NCI-H2081 (cell line): ENCODE data around the gene SECTM1.
"Not testable (repeated sequence)": the region's sequence is repeated elsewhere in the genome, so short reads cannot be mapped to it uniquely, and the experiment has no call there.

Experiments
- DNase-seq, 2 experiments: peaks; one replicate each; lab custom pipeline; 2025; lab: John Stamatoyannopoulos, UW

SECTM1 gene

DNA sequence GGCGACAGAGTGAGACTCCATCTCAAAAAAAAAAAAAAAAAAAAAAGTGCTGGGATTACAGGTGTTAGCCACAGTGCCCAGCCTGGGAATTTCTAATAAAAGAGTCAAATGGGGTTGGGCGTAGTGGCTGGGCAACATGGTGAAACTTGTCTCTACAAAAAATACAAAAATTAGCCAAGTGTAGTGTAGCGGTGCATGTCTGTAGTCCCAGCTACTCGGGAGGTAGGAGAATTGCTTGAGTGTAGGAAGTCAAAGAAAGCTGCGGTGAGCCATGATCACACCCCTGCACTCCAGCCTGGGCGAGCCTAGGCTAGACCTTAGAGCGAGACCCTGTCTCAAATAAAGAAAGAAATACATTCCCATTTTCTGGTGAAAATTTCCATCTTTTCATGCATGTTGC lies 35.6 kb upstream of the SECTM1 start:
- no peak for DNase-seq

DNA sequence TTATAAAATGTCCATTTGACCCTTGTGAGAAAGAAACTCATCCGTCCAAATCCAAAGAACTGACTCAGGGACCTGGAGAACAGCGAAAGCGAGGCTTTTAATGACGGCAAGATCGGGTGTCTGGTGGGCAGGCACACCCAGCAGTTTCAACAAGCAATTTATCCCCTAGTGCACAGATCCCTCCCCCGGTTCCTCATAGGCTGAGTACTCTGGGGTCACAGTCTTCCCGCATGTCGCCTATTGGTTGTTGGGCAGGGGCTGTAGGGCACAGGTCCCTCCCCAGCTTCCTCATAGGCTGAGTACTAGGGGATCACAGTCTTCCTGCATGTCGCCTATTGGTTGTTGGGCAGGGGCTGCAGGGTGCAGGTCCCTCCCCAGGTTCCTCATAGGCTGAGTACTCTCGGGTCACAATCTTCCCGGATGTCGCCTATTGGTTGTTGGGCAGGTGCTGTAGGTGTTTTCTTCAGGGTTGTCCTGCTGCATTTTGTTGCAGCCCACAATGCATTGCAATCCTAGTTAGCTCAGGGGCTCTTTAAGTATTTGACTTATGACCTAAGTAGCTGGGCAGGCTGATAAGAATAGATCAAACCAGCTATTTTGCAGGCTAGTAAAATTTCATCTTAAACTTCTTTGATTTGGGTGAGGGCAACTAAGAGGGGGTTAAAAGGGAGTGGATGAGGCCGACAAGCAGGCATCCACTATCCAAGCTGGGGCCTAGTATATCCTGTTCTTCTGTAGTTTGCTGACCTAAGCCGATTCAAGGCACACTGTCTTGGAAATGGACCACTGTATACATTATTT lies 34.4 kb upstream of the SECTM1 start:
- peak; percentile 49 to 61 for DNase-seq

DNA sequence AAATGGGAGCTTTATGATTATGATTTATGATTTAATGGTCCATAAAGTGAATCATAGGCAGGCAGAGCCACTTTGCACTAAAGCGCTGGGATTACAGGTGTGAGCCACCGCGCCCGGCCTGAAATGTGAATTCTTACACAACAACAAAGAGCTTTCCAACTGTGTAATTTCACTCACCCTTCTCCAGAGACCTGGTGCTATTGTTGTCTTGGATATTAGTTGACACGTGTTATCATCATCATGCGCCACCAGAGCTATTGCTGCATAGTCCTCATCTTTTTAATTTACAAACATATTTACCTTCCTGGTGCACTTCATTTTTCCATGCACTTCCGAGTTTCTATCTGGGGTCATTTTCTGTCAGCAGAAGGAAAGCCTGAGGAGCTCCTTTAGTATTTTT lies 33.2 kb upstream of the SECTM1 start:
- peak; percentile 48 to 77 for DNase-seq

DNA sequence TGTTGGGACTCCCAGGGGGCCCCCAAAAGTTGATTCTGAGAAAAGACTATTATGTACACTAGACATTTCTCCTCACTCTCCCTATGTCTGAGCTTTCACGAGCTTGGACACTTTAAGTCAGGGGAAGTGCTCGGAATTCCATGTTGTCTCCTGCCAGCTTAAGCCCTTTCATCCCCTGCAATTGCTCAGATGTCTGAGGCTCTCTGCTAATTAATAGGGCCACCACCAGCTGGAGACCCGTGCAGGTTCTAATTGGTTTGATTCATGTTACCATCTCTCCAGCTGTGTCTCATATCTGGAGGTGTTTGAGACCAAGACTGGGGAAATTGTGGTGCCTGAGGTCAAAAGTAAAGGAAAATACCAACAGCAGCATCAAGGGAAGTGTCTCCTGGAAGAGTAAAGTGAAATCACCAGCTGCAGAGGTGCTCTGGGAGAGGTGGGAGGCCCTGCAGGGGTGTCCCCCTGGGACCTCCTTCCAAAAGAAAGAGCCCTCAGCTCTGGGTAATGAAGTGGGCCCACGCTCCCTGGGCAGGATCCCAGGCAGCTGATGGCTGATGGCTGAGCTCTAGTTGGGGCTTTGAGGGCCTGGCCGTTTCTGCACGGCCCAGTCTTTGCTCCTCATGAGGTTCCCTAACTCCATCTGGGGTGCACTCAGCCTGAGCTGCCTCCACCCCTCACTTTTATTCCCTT lies 32.2 kb upstream of the SECTM1 start:
- no peak for DNase-seq

DNA sequence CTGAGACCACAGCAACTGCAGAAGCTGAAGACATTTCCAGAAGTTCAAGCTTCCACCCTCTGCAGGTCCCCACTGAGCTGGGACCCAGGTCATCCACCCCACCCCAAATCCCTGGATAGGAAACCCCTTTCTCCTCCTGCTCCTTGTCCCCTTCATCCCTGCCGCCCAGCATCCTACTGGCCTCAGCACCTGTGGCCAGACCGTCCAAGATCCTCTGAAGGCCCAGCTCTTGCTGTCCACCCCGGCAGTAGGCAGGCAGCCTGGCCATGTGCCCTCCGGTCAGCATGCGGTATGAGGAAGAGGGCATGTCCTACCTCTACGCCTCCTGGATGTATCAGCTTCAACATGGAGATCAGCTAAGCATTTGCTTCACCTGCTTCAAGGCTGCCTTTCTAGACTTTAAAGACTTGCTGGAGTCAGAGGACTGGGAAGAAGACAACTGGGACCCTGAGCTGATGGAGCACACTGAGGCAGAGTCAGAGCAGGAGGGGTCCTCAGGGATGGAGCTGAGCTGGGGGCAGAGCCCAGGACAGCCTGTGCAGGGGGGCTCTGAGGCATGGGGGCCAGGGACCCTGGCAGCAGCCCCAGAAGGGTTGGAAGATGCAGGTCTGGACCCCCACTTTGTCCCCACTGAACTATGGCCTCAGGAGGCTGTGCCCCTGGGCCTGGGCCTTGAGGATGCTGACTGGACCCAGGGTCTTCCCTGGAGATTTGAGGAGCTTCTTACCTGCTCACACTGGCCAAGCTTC lies 28.5 kb upstream of the SECTM1 start:
- DNase-seq = no peak

DNA sequence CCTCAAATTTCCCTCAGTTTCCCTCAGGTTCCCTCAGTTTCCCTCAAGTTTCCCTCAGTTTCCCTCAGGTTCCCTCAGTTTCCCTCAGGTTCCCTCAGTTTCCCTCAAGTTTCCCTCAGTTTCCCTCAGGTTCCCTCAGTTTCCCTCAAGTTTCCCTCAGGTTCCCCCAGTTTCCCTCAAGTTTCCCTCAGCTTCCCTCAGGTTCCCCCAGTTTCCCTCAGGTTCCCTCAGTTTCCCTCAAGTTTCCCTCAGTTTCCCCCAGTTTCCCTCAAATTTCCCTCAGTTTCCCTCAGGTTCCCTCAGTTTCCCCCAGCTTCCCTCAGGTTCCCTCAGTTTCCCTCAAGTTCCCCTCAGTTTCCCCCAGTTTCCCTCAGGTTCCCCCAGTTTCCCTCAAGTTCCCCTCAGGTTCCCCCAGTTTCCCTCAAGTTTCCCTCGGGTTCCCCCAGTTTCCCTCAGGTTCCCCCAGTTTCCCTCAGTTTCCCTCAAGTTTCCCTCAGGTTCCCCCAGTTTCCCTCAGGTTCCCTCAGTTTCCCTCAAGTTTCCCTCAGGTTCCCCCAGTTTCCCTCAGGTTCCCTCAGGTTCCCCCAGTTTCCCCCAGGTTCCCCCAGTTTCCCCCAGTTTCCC lies 26.0 kb upstream of the SECTM1 start:
- not testable (repeated sequence) for DNase-seq

DNA sequence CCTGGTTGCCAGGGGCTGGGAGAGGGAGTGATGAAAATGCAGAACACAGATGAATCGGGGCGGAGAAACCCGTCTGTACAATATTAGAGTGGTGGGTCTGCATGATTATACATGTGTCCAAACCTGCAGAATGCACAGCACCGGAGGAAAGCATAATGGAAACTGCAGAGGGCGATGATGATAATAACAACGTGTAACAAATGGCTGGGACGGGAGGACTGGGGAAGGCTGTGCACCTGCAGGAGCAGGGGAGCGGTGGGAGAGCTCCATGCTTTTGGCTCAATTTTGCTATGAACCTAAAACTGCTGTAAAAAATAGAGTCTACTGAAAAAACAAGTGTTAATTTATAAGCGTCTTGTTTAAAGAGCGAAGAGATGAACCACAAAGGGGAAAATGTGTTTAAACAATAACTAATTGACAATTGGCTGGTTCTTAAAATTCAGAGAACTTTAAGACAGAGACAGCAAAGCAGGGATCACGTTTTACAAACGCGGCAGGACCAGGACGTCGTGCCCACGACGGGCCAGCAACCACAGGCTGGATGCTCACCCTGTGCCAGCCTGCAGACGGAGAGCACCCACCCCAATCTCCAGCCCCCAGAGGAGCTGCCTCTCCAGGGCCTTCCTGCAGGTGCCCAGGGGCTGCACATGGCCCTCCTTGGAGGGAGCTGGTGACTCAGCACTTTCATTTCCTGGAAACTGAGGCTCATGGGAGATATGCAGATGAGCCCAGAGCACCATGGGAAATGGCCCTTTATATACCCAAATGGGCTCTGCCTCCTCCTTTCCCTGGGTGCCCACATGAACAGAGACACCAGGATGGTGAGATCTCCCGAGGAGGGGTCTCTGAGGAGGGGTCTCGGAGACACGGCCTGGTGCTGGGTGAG lies 25.1 kb upstream of the SECTM1 start, which contains the start of gene TEX19:
TSS of gene TEX19 (plus strand) at position 783 of the 886 bp plus-strand sequence. CDS start 2,904 bp downstream, outside the sequence.
- DNase-seq = peak; percentile 71 to 75

DNA sequence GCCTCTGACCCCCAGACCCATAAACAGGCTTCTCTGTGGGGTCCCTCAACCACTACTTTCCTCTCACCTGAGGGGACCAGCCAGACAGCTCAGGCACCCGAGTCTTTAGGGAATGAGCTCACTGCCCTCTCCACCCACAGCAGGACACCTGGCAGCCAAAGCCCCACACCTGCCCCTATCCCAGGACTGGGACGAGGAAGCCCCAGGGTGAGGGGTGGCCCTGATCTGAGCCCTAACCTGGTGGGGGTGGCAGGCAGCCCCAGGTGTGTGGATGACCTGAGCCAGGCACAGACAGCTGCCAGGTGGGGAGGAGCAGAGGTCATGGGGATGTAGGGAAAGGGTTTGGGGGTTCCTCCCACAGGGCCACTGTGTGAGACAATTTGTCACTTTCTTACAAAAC lies 23.8 kb upstream of the SECTM1 start:
- no peak for DNase-seq

DNA sequence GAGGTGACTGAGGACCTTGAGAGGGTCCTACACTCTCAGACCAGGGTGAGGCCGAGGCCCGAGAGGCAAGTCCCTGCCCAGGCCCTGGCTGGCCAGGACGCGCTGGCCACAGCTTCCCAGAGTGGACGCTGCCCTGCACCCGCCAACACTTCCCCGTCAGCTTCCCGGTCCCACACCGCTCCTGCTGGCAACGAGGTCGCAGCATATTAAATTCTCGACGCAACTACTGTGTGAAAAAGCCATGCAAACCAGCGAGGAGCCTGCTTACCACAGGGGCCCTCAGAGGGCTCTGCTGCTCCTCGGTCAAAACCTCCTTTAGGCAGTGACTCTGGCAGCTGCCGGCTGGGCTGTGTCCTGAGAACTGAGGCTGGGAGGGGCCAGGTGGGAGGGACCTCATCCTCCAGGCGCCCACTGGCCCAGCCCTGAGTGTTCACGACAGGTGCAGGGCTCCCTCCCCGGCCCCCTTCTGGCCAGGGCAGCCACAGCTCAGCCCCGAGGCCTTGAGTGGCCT lies 23.3 kb upstream of the SECTM1 start:
- peak in 1 of 2 experiments; percentile 33 for DNase-seq

DNA sequence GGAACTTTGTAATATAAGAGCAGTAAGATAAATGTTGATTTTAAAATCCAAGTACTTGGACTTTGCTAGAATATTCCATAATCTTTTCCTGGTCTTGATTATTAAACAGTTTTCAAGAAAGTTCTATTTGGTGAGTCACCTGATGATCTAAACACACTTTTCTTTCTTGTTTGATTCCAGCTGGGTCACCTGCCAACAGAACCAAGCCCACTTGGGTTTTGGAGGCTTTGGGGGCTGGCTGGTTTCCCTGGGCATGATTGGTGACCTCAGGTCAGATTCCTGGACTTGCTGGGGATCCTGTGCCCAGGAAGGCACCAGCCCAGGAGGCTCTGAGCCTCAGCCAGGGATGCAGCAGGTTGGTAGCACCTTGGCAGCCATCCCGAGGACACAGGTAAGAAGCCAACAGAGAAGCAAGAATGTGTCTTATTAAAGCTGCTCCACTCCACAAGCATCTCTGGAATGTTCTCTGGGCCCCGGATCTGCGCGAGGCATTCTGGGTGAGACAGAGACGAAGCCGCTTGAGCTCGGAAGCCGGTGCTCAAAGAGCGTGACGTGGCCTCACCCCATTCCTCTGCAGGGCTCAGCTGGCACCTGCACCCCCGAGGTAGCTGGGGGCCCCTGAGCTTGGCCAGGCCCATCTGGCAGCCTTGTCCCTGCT lies 22.3 kb upstream of the SECTM1 start:
- no peak for DNase-seq

DNA sequence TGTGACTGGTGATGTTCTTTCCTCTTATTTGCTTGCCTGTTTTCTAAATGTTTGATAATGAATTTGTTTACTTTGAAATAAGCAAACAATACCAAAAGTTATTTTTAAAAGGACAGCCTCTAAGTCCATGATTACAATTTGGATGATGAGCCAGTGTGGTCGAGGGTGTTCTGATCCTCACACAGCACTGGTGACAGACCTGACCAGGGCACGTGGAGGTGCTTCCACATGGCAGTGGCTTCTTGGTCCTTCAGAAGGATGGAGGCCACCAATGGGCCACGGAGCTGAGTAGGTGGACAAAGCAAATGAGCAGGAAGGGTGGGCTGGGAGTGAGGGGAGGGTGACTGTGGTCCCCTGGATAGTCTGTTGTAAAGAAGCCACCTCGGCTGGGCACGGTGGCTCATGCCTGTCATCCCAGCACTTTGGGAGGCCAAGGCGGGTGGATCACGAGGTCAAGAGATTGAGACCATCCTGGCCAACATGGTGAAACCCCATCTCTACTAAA lies 21.3 kb upstream of the SECTM1 start:
- DNase-seq = no peak

DNA sequence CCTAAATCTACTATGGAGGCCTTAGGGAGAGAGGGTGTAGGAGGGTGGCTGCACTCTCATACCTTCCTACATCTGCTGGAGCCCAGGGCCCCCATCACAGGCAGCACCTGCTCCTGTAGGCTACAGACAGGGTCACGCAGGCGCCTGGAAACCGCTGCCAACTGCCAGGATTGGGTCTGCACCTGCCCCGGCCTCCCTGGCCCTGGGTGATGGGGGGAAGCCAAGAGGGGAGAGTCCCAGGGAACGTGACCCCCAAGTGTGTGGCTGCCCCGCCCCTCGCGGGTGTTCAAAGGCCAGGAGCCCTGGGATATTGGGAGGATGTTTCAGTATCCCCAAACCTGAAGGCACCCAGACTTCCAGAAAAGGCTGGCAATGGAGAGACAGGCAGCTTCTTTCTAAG lies 19.9 kb upstream of the SECTM1 start:
- DNase-seq = peak in 1 of 2 experiments; percentile 25

DNA sequence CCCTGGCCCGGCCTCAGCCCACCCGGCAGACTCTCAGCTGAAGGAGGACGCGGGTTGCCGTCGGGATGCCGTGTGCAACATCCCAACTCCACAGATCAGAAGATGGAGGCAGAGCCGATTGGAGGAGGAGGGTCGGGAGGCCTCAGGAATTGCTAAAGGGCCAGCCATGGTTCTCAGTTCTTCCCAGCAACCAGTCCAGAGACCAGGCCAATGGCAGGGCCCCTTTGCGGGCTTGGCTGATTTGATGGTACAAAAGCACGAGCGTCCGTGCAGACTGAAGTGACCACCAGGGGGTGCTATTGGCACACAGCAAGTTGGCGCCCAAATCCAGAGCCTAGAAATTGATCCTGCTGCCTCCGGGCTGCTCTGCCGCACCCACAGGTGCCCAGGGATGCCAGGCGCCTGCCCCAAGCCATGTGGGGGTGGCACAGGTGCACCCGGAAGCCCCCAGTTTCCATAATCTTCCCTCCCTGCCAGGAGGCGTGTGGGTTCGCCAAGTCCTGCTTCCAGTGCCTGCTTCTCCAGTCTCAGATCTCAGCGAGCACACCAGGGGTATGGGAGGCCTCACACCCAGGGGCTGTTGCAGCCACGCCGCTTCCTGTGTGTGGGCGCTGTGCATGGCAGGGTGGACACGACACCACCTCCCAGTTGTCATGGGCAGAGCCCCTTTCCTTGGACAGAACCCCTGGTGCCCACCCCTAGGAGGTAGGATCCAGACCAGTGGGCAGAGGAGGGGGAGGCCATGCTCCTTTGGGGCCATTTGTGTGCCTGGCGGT lies 18.3 kb upstream of the SECTM1 start:
- DNase-seq = peak; percentile 92 to 95

DNA sequence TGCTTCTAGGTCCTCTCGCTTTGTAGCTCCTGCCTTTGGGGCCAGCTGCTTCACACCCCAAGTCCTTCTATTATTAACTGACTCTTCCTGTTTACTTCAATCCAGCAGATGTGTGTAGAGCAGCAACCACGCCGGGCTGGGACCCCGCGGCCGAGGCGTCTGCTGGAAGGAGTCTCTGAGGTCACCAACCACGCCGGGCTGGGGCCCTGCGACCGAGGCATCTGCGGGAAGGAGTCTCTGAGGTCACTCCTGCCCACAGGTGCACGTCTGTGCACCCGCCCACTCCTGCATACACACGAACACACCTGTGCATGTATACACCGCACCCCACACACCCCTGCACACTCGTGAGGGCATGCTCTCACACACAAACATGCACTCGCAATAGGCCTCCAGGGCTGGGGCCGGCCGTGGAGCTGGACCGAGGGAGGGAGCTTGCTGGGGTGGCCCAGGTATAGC lies 17.7 kb upstream of the SECTM1 start:
- DNase-seq = no peak

DNA sequence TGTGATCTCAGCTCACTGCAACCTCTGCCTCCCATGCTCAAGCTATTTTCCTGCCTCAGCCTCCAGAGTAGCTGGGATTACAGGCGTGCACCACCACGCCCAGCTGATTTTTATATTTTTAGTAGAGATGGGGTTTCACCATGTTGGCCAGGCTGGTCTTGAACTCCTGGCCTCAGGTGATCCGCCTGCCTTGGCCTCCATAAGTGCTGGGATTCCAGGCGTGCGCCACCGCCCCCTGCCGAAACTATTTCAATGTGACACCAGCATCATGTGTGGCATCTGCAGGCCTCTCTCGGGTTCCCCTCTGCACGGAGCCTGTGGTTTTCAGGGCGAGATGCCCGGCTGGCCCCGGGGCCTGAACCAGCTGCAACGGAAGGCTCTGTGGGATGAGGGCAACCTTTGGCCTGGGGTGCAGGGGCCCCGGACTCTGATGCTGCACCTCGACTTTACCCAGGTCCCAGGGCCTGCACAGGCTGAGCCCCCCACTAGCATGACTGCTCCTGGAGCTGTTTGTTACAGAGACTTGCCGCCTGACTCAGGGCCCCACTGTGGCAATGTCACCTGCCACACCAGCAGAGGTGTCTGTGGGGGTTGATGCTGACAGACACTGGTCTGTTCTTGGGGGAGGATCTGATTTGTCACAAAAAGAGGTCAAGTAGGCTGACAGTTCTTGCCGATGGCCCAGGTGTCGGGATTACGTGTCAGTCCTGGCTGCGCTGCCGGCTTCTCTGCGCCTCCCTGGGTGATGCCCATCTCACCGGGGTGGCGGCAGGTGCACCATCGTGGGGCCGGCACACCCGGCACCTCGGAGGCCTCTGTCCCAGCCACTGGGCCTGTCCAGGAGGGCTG lies 16.8 kb upstream of the SECTM1 start:
- no peak for DNase-seq

DNA sequence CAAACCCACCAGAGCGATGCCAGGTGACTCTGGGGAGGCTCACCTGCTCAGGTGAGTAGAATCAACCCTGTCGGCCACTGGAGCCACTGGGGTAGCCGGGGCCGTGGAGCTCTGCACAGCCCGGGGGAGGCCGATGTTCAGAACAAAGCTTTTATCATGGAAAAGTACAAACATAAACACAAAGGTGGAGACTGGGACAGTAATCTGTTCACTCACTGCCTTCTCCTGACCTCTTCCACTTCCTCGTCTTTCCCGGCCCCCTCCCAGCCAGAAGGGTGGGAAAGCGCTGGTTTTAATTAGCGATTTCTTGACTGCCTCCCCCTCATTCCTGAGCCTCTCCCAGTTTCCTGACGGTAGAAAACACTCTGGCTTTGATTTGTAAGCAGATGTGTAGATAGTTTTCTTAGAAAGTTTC lies 15.7 kb upstream of the SECTM1 start:
- no peak for DNase-seq

DNA sequence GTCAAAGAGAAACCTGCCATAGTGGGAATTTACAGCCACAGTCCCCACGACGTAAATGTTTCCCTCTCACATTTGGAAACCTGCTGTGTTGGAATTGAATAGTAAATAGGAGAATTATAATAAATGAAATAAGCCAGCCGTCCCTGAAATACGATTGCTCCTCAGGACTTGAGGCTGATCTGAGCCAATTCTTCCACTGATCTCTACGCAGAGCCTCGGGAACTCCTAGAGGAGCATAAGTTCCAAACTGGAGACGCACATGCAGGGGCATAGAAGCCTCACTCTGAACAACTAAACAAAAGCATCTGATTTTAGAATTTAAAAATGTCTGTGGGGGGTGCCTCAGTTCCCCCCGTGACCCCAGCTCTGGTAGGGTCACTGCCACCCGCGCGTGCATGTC lies 15.3 kb upstream of the SECTM1 start:
- no peak for DNase-seq

DNA sequence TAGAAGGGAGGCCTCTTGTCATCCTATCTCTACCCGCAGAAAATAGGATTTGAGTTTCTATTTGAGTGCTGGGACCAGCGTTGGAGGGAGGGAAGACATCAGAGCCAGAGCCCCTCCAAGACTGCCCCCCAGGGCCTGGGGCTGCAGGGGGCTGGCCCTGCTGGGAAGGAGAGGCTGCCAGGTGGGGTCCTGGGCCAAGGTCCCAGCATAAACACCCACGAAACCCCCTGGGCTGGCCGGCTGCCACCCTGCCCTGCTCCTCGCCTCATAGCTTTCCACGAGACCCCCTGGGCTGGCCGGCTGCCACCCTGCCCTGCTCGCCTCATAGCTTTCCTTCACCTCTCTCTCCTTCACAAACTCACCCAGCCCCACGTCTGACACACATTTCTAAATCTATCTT lies 14.9 kb upstream of the SECTM1 start:
- no peak for DNase-seq
